Measurements from ENCODE around the gene IFRD1. TPM values are rescaled to one million over a fixed set of nuclear protein-coding genes. Genes with fewer than 3 reads are reported as not detected.

Gene IFRD1
- total RNA-seq, 1 experiment from 2014 or later: 67.8 TPM

GRCh38 chr7:112467867-112468266 lies 17.6 kb downstream of the IFRD1 start:
- Histone ChIP-seq H3K4ac (ENCODE audit: low read depth, low read length) (no peak overlapping the region), H3K4me1 (ENCODE audit: insufficient read depth, low read length) (no peaks in the 10 kb centered on the region), H3K27ac (ENCODE audit: insufficient read length, low read depth, low read length) (no peak overlapping the region), H3K9ac (ENCODE audit: extremely low read depth, insufficient read length, low read length) (no peak overlapping the region), H3K23ac (ENCODE audit: insufficient read length, low read depth, low read length) (no peak overlapping the region), H3T11ph (ENCODE audit: low read length) (no peak overlapping the region), H3K14ac (ENCODE audit: insufficient read depth, low read length) (no peak overlapping the region), H2BK20ac (ENCODE audit: low read depth, low read length, poor library complexity, severe bottlenecking) (no peak overlapping the region), H3K56ac (ENCODE audit: insufficient read length, low read depth, low read length) (no peak overlapping the region), H2AFZ (ENCODE audit: low read length) (no peak overlapping the region), H3K27me3 (ENCODE audit: insufficient read depth, low read length) (no peaks in the 10 kb centered on the region), H3K9me3 (ENCODE audit: control insufficient read depth, low read depth, low read length) (no peaks in the 10 kb centered on the region), H4K20me1 (ENCODE audit: control insufficient read depth, insufficient read depth, insufficient read length) (no peaks in the 10 kb centered on the region), H2AK5ac (ENCODE audit: insufficient read length, low read length) (no peak overlapping the region), H3K18ac (ENCODE audit: insufficient read length, low read depth, low read length) (no peak overlapping the region), H3K4me2 (ENCODE audit: insufficient read depth, insufficient read length, low read length) (no peak overlapping the region), H4K8ac (replicated peaks; ENCODE audit: insufficient read length, low read depth, low read length) (no peak overlapping the region), H4K5ac (ENCODE audit: insufficient read length, low read depth, low read length) (no peak overlapping the region), H2BK12ac (ENCODE audit: insufficient read length, low read depth, low read length) (no peak overlapping the region), H2BK5ac (ENCODE audit: insufficient read length, low read length) (no peak overlapping the region), H4K91ac (ENCODE audit: insufficient read length, low read depth, low read length) (no peak overlapping the region), H2BK120ac (ENCODE audit: low read depth, low read length, poor library complexity, severe bottlenecking) (no peak overlapping the region), H3K79me2 (ENCODE audit: insufficient read depth, low read length) (no peaks in the 10 kb centered on the region), H3K79me1 (ENCODE audit: insufficient read depth, low read depth, low read length, poor library complexity, severe bottlenecking) (no peaks in the 10 kb centered on the region), H2BK15ac (ENCODE audit: low read depth, low read length) (no peak overlapping the region), H3K23me2 (ENCODE audit: insufficient read length, low read depth, low read length, poor library complexity, severe bottlenecking) (no peaks in the 10 kb centered on the region)
- TF ChIP-seq, protein P1, sequence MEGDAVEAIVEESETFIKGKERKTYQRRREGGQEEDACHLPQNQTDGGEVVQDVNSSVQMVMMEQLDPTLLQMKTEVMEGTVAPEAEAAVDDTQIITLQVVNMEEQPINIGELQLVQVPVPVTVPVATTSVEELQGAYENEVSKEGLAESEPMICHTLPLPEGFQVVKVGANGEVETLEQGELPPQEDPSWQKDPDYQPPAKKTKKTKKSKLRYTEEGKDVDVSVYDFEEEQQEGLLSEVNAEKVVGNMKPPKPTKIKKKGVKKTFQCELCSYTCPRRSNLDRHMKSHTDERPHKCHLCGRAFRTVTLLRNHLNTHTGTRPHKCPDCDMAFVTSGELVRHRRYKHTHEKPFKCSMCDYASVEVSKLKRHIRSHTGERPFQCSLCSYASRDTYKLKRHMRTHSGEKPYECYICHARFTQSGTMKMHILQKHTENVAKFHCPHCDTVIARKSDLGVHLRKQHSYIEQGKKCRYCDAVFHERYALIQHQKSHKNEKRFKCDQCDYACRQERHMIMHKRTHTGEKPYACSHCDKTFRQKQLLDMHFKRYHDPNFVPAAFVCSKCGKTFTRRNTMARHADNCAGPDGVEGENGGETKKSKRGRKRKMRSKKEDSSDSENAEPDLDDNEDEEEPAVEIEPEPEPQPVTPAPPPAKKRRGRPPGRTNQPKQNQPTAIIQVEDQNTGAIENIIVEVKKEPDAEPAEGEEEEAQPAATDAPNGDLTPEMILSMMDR (conservative IDR thresholded peaks at IDR 0.05): no peak
- DNase-seq: no peak
- H3K36me3 Mint-ChIP-seq (ENCODE audit: insufficient read depth in 1 of 3, low read depth in 3 of 3): peaks cover 45 to 89% (median 85%) of the 10 kb centered on the region in 3 experiments; a peak in 6 of 7 replicates
- H3K9me3 Mint-ChIP-seq: no peaks in the 10 kb centered on the region
- no peak overlapping the region for H3K27ac Mint-ChIP-seq
- no CpG with 5 or more reads among the region's 4 CpGs for WGBS (ENCODE audit: extremely low coverage, insufficient read length, low lambda C conversion rate)
- H3K4me3 Mint-ChIP-seq: no peak overlapping the region
- peaks cover 0 to 4% of the 10 kb centered on the region in 2 experiments; a peak in 1 of 4 replicates for H3K4me1 Mint-ChIP-seq
- H3K27me3 Mint-ChIP-seq (ENCODE audit: low read depth): no peaks in the 10 kb centered on the region
